ENCODE results near the gene CIITA.
"Not testable (repeated sequence)": the region's sequence is repeated elsewhere in the genome, so short reads cannot be mapped to it uniquely, and the experiment has no call there.

CIITA gene, protein sequence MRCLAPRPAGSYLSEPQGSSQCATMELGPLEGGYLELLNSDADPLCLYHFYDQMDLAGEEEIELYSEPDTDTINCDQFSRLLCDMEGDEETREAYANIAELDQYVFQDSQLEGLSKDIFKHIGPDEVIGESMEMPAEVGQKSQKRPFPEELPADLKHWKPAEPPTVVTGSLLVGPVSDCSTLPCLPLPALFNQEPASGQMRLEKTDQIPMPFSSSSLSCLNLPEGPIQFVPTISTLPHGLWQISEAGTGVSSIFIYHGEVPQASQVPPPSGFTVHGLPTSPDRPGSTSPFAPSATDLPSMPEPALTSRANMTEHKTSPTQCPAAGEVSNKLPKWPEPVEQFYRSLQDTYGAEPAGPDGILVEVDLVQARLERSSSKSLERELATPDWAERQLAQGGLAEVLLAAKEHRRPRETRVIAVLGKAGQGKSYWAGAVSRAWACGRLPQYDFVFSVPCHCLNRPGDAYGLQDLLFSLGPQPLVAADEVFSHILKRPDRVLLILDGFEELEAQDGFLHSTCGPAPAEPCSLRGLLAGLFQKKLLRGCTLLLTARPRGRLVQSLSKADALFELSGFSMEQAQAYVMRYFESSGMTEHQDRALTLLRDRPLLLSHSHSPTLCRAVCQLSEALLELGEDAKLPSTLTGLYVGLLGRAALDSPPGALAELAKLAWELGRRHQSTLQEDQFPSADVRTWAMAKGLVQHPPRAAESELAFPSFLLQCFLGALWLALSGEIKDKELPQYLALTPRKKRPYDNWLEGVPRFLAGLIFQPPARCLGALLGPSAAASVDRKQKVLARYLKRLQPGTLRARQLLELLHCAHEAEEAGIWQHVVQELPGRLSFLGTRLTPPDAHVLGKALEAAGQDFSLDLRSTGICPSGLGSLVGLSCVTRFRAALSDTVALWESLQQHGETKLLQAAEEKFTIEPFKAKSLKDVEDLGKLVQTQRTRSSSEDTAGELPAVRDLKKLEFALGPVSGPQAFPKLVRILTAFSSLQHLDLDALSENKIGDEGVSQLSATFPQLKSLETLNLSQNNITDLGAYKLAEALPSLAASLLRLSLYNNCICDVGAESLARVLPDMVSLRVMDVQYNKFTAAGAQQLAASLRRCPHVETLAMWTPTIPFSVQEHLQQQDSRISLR

DNA sequence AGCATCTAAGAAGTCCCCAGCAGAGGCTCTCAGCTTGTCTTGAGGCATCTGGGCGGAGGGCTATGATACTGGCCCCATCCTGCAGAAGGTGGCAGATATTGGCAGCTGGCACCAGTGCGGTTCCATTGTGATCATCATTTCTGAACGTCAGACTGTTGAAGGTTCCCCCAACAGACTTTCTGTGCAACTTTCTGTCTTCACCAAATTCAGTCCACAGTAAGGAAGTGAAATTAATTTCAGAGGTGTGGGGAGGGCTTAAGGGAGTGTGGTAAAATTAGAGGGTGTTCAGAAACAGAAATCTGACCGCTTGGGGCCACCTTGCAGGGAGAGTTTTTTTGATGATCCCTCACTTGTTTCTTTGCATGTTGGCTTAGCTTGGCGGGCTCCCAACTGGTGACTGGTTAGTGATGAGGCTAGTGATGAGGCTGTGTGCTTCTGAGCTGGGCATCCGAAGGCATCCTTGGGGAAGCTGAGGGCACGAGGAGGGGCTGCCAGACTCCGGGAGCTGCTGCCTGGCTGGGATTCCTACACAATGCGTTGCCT is at the start of gene CIITA:
CIITA (plus strand) TSS at position 404 of the 543 bp plus-strand sequence; CDS start at position 533, 129 bp downstream.
- DNase-seq (ENCODE audit: low read depth): peak; percentile 36

GRCh38 chr16:10827691-10828341 is 49.2 kb upstream of the CIITA start:
- DNase-seq (ENCODE audit: low read depth): no peak

GRCh38 chr16:10828851-10829366 is 48.1 kb upstream of the CIITA start:
- DNase-seq (ENCODE audit: low read depth): no peak

DNA sequence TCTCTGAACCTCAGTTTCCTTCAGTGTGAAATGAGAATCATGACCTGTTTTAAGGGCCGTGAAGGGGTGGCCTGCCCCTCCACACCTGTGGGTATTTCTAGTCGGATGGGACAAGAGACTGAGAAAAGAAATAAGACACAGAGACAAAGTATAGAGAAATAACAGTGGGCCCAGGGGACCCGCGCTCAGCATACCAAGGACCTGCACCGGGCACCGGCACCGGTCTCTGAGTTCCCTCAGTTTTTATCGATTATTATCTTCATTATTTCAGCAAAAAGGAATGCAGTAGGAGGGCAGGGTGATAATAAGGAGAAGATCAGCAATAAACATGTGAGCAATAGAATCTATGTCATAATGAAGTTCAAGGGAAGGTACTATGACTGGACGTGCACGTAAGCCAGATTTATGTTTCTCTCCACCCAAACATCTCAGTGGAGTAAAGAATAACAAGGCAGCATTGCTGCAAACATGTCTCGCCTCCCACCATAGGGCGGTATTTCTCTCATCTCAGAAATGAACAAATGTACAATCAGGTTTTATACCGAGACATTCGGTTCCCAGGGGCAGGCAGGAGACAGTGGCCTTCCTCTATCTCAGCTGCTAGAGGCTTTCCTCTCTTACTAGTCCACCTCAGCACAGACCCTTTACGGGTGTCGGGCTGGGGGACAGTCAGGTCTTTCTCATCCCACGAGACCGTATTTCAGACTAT is 47.5 kb upstream of the CIITA start:
- DNase-seq (ENCODE audit: low read depth): not testable (repeated sequence)

DNA sequence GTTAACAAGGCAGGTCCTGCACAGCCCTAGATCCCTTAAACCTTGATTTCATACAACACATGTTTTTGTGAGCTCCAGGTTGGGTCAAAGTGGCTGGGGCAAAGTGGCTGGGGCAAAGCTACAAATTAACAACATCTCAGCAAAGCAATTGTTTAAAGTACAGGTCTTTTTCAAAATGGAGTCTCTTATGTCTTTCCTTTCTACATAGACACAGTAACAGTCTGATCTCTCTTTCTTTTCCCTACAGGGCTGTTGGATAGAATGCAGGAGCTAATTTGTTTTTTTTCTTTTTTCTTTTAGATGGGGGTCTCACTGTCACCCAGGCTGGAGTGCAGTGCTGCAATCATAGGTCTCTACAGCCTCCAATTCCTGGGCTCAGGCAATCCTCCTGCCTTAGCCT is 46.8 kb upstream of the CIITA start:
- not testable (repeated sequence) for DNase-seq (ENCODE audit: low read depth)

DNA sequence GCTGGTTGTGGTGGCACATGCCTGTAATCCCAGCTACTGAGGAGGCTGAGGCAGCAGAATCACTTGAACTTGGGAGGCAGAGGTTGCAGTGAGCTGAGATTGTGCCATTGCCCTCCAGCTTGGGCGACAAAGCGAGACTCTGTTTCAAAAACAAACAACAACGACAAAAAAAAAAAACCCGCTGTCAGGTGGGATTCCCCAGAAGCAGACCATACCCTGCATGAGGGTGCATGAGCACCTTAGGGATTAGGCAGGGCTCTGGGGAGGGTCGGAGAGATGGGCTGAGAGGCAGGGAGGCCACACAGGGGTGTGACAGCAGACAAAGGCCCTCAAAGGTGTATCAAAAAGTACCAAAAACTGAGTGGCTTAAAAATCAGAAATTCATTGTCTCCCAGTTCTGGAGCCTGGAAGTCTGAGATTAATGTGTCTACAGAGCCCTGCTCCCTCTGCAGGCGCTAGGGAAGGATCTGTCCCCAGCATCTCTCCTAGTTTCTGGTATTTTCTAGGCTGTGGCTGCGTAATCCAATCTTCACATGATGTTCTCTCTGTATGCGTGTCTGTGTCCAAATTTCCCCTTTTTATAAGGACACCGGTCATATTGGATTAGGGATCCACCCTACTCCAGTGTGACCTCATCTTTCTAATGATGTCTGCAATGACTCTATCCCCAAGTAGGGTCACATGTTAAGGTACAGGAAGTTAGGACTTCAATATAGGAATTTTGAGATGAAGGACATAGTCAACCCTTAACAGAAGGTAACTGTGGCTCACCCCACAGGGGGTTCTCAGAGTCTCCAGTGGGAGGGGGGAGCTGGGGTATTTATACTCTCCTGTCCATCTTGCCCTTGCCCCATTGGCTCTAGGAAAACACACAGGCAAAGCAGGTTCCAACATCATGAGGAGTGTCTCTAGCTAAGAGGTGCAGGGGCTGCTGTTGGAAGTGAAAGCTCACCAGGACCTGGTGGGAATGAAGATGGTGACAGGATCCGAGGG is 44.8 kb upstream of the CIITA start:
- DNase-seq (ENCODE audit: low read depth): no peak

DNA sequence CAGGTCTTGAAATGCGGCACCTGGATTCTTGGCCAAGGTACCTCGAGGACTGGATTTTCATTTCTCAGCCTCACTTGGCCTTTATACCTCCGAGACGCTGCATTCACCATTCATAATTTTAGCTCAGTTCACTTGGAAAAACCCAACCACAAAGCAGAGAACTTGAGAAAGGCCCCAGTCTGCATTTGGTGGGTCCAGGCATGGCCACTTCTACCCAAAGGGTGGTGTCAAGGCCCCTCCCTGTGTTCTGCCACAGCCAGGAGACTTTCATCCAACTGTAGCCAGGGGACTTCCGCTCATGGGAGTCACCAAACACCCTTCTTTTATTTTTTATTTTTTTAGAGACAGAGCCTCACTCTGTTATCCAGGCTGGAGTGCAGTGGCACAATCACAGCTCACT is 43.7 kb upstream of the CIITA start:
- DNase-seq (ENCODE audit: low read depth): no peak

DNA sequence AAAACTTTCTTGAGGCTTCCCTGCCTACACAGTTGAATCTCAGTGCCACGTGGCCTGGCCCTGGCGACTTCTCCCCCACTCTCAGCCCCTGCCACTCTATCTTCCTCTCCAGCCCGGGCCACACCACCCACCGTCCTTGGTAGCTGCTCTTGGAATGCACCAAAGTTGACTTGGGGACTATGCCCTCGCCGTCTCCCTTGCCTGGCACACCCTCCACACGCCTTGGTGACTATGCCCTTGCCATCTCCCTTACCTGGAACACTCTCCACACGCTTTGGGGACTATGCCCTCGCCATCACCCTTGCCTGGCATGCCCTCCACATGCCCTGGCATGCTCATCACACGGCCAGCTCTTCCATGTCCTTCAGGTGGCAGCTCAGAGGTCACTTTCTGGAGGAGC is 42.9 kb upstream of the CIITA start:
- DNase-seq (ENCODE audit: low read depth): no peak

DNA sequence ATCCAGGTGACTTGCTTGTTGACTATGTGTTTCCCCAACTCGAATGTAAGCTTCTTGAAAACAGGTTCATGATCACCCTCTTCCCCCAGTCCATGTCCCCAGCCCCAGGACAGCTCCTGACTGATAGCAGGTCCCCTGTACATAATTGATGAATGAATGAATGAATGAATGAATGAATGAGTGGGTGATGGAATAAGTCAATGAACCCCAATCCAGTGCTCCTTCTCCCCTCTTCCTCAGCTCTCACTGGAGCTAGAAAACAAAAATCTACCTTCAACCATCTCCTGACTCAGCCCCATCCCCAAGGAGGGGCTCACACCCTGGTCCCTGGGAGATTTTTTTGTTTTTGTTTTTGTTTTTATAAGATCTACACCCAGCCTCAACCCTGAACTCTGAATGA is 42.2 kb upstream of the CIITA start:
- no peak for DNase-seq (ENCODE audit: low read depth)

DNA sequence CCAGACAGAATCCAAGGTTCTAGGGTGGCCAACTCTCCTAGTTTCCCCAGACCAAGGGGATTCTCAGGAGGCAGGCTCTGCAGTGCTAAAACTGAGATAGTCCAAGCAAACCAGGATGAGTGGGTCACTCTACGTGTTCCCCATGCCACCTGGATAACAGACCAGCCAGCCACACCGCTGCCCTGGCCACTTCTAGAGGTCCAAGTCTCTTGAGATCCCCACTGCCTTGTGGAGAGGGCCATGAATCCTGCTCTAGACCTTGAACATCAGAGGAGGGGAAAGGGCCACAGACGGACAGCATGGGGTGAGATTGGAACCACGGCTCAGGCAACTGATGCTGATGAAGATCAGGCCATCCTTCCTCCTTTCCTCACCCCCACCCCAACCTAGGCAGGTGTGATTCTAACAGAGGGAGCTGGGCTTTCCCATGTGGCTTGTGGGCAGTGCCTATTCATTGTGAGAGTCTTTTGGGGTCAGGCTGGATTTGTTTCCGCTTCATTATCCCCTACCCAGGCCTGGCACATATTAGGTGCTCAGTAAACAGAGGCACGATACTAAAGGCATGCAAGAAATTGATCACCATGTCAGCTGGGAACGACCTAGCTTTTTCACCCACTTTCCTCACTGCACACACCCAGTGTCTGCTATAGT is 41.6 kb upstream of the CIITA start:
- no peak for DNase-seq (ENCODE audit: low read depth)

- no peak for DNase-seq (ENCODE audit: low read depth)
Observed at GRCh38 chr16:10836174-10836853, 40.7 kb upstream of the CIITA start.

- no peak for DNase-seq (ENCODE audit: low read depth)
Observed at GRCh38 chr16:10838621-10839278, 38.3 kb upstream of the CIITA start.

GRCh38 chr16:10839279-10839666 is 37.7 kb upstream of the CIITA start:
- DNase-seq (ENCODE audit: low read depth): no peak

GRCh38 chr16:10840703-10841102 is 36.3 kb upstream of the CIITA start:
- no peak for DNase-seq (ENCODE audit: low read depth)

- no peak for DNase-seq (ENCODE audit: low read depth)
Observed at GRCh38 chr16:10846213-10846998, 30.6 kb upstream of the CIITA start.

DNA sequence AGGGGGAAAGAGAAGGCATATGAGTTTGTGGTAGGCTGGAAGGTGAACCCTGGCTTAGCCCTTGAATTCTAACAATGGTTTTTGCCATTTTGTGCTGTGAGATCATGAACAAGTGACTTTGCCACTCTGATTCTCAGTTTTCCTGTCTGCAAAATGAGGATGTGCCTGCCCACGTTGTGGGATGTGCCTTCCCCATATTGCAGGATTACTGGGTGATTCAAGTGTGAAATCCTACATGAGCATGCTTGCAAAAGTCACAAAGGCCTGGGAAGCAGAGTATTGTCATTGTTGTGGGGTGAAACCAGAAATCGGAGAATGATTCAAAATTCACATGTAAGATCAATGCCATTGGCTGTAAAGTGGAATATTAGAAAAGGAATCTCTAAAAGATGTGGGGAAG is 29.8 kb upstream of the CIITA start:
- DNase-seq (ENCODE audit: low read depth): no peak

Data from activated gamma-delta T cell treated with anti-CD3 and anti-CD28 coated beads, Interleukin-2, amount 50 U/mL, for 16 hours (primary cell).